ENCODE measurements around the gene GAS1.

Gene GAS1

DNA sequence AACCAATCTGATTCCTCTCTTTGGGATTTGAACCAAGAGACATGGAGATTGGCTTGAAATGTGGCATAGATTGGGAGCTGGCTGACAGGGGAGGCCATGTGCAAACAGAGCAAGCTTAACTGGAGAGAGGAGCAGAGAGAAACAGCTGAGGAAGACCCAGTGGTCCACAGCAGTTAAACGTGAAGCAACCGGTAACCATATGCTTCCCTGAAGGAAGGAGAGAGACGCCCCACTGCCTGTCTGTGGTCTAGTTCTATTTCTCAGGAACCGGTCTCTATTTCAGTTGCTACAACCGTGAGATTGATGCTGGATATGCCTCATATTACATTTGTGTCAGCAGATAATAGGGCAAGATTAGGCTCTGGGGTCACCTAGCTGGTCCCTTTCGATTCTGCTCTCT lies 13.6 kb upstream of the GAS1 start:
- DNase-seq: no peak

DNA sequence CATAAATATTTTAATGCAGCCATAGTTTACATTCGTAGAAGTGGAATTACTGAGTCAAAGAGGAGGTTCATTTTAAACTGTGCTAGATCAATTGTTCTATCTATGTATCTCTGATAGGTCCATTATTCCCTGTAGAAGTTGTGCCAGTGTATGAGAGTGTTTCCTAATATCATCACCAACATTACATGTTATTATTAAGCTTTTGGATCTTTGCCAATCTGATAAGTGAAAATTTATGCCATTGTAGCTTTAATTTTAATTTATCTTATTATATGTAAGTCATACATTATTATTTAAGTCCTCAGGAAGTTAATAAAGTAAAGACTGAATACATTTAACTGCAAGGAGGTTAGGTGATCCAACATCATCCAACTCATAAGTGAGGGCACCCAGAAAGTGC lies 10.9 kb upstream of the GAS1 start:
- DNase-seq: no peak

- DNase-seq: no peak
Observed at GRCh38 chr9:86955561-86955960, 8.3 kb upstream of the GAS1 start.

- no peak for DNase-seq
Observed at GRCh38 chr9:86955042-86955441, 7.7 kb upstream of the GAS1 start.

- no peak for DNase-seq
Observed at GRCh38 chr9:86953181-86953580, 5.9 kb upstream of the GAS1 start.

DNA sequence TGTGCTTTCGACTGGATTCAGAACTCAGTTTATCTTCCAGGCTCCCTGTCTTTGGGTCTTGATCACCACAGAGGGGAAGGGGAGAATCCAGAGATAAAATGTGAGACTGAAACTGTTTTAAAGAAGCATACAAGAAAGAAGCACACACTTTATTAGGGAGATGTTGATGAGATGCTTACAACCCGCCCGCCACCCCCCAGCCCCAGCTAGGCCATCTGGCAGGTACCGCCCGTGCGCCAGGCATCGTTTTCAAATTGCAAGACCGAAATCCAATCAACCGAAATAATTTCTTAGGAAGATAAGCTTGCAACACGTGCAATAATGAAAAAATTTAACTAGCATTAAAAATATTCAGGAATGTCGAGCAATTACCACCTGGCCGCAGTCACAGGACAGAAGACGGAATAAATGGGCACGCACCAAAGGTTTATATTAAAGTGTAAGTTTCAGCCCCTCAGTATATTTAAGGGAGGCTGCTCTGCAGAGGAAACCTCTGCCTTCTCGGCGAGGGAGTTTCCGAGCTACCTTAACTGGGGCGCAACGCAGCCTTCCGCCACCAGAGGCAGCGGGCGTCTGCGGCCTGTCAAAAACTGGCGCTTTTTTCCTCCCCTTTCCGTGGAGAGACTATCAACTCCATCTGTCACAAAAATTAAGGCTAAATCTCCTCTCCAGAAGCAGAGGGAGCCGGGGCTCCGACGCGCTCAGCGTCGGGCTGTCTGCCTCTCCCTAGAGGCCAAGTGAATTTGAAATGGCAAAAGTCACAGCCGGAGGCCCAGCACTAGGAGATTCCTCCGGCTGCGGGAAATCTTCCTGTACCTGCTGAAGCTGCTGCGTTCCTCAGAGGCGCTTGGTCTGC lies 996 bp upstream of the GAS1 start:
- peak; percentile 69 for DNase-seq

DNA sequence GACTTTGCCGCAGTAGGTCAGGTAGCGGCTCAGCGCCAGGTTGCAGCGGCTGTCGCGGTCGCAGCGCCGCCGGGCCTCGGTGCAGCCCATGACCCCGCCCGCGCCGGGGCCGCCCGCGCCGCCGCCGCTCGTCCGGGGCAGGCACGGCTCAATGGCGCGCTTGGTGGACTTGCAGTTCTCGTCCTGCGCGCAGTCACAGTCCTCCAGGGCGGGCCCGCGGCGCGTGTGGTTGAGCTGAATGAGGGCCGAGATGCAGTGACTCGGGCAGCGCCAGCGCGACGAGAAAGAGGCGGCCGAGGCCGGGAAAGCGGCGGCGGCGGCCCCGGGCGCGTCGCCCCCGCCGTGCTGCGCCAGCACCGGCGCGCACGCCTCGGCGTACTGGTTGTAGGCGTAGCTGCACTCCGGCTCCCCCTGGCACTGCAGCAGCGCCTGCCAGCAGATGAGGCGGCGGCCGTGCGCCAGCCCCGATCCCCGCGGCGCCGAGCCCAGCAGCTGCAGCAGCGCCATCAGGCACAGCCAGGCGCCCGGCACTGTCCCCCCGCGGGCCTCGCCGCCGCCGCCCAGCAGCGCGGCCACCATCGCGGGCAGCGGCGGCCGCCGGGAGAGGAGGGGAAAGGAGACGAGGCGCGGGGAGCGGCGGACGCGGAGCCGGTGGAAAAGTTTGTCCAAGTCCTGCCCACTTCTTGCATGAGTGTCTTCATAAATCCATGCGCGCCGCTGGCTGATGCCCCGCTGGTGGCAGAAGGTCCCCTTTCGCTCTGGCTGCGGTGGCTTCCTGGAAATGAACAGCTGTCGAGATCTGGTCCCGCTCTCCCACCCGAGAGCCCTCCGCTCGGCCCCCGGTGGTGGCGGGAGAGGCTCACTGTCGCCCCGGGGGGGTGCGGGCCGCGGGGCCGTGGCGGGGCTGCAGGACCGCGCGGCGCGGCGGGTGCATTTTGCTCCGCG lies 833 bp downstream of the GAS1 start:
- peak; percentile 61 for DNase-seq

- DNase-seq: no peak
Observed at GRCh38 chr9:86945728-86946200, 1.5 kb downstream of the GAS1 start.

- peak; percentile 1 for DNase-seq
Observed at GRCh38 chr9:86944796-86945727, 2.2 kb downstream of the GAS1 start.

- DNase-seq: no peak
Observed at GRCh38 chr9:86943201-86944113, 3.8 kb downstream of the GAS1 start.

DNA sequence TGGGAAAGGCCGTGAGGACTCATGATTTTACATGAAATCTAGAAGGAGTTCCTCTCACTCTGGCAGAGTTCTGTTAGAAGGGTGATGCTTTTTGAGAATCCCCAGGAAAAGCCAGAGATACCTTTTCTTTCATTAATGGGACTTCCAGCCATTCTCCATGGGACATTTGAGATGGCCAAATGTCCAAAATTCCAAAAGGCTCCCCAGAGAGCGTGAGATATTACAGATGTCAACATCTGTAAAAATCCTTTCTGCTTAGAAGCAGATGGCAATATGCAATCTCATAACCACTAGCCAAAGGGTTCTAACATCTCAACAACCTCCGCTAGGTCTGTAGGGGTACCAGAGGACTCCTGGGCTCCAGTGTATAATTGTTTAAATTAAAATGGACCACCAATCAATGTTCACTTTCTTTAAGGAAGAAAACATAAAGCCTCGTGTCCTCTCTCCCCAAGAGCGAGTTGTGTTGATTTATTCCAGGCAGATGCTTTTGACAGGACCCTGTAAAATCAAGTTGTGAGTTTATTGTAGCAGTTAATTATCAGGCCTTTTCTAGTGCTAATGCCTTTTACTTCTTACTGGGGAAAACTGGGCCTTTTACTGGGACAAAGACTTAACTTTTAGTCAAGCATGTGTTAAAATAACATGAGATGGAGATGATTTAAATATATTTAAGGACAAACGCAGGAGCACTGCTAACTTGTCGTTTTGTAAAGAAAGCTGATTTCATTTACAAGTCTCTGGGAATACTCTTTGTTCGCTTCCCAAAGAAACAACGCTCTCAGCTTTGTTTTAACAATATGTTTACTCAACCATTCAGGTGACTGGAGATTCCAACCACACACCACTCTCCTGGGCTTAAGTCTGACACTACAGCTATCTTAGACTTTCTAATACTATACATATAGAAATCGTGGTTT lies 4.8 kb downstream of the GAS1 start:
- DNase-seq: no peak

GRCh38 chr9:86941197-86941596 lies 6.1 kb downstream of the GAS1 start:
- no peak for DNase-seq

GRCh38 chr9:86940774-86941173 lies 6.5 kb downstream of the GAS1 start:
- no peak for DNase-seq

- no peak for DNase-seq
Observed at GRCh38 chr9:86939891-86940290, 7.4 kb downstream of the GAS1 start.

DNA sequence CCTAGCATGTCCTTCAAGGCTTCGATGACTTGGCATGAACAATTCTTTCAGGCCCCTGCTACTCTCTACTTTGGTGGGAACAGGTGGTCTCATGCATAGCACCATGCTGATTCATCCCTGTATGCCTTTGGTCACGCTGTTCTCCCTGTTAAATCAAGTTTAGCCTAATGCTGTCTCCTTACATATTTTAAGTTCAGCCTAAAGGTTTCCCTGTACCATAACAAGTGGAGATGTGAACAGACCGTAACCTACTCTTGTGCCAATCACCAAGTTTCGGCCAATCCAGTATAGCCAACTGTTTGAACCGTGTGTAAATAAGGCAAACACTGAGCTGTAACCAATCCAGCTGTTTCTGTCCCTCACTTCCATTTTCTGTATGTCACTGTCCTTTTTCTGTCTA lies 8.0 kb downstream of the GAS1 start:
- DNase-seq: no peak

DNA sequence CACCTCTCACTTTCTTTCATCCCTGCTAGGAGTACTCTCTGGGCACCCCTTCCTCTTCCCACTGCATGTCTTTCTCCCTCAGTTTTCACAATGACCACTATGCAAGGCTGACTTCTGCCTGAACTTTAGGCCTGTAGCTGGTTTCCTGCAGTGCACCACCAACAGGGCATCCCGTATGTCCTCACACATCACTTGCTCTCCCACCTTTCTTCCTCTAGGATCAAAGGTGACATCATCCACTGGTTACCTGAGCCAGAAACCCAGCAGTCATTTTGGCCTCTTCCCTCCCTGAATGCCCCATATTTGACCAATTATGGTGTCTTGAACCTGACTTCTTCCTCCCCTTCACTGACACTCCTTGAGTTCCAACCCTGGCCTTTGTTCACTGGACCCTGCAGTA lies 8.5 kb downstream of the GAS1 start:
- no peak for DNase-seq

GRCh38 chr9:86926145-86926544 lies 21.2 kb downstream of the GAS1 start:
- no peak for DNase-seq

GRCh38 chr9:86925686-86926085 lies 21.6 kb downstream of the GAS1 start:
- DNase-seq: no peak

DNA sequence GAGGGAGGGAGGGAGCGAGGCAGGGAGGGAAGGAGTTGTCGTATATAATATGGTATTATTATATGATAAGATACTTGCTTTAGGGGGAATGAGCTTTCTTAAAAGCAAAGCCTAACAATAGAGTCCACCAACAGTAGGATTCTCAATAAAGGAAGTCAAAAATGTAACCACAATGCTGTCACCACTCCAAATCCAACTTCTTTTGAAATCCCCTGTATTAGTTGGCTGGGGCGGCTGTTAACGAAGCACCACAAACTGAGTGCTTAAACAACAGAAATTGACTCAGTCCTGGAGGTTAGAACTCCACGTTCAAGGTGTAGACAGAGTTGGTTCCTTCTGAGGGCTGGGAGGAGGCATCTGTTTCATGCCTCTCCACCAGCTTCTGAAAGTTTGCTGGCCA lies 23.1 kb downstream of the GAS1 start:
- no peak for DNase-seq

DNA sequence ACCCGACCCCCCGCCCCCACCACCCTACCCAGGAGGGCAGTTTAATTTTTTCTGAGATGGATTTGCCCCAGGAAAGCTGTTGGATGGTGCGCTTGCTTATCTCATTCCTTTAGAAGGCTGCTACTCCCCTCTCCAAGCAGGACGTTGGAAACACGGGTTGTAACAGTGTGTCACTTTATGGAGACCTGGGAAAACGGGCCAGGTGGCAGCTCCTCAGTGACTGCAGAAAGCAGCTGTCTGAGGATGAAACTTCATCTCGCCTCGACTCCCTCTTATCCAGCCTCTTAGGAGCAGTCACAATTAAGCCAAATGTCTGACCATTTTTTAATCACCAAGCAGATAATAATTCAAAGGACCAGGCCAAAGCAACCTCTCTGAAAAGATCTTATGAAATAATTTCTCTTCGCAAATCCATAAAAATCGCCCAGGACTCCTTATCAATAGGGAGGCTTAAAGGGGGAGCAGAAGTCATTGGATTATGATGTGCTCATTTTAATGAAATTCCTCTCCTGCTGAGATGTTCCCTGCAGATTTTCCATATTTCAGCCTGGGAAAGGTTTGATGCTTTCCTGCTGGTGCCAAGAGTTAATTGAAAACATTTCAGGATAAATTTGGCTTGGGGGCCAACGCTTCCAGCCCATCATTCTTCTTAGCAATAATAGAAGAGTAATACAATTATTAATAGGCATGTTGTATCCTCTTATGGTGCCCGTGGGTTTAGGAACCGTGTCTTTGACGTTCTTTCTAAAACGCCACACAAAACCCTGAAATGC lies 26.0 kb downstream of the GAS1 start:
- DNase-seq: no peak

Measured in stimulated activated CD4-positive, alpha-beta T cell treated with anti-CD3 and anti-CD28 coated beads, Interleukin-12 subunit alpha, Interleukin-12 subunit beta, amount 100 ng/mL, for 4 hours (primary cell).